H1 (cell line): ENCODE results near the gene GRIN2B. TPM values are rescaled to one million over a fixed set of nuclear protein-coding genes. Genes with fewer than 3 reads are reported as not detected.

ENCODE experiments used
- CTCF ChIA-PET: fragments of 300-600 bp; sonication (Branson Sonifier 250); formaldehyde crosslinking; loops from one replicate; lab custom pipeline; 2021; ENCODE audit not compliant: partially characterized antibody; lab: Charles Lee
- POLR2A ChIA-PET: fragments of 300-600 bp; sonication (Branson Sonifier 250); formaldehyde crosslinking; loops from one replicate; lab custom pipeline; 2021; ENCODE audit warnings: inconsistent platforms; ENCODE audit not compliant: partially characterized antibody; lab: Charles Lee
- DNase-seq, 2 experiments: peaks; one replicate each; pipeline versions ENCODE4 v3.0.0 to v3.0.0-alpha.2; 2010 to 2022; ENCODE audit warnings: low spot score in 2 of 2, low read depth in 1 of 2, mixed read lengths in 1 of 2
- FAIRE-seq: peaks from 2 replicates; lab custom pipeline; 2011; peaks lifted over from hg19 to GRCh38; lab: Jason Lieb, UNC
- H2AFZ ChIP-seq: 2 replicates; pipeline ENCODE4 v1.8.1; 2012; ENCODE audit warnings: low read length, inconsistent platforms
- H2AK5ac ChIP-seq: 2 replicates; pipeline ENCODE4 v1.6.1; 2013; ENCODE audit warnings: low read depth, low read length
- H2BK120ac ChIP-seq: replicated peaks from 2 replicates; pipeline ENCODE3; 2013; ENCODE audit warnings: low read depth, low read length, inconsistent platforms
- H2BK12ac ChIP-seq: 2 replicates; pipeline ENCODE4 v1.6.1; 2013; ENCODE audit warnings: low read depth, low read length
- H2BK15ac ChIP-seq: 2 replicates; pipeline ENCODE4 v1.6.1; 2013; ENCODE audit warnings: low read length
- H2BK20ac ChIP-seq: 2 replicates; pipeline ENCODE4 v1.6.1; 2013; ENCODE audit warnings: low read length
- H2BK5ac ChIP-seq: 2 replicates; pipeline ENCODE4 v1.6.1; 2013; ENCODE audit warnings: low read depth, low read length
- H3K14ac ChIP-seq: 2 replicates; pipeline ENCODE4 v1.6.1; 2013; ENCODE audit warnings: inconsistent platforms; ENCODE audit not compliant: insufficient read length
- H3K18ac ChIP-seq: 2 replicates; pipeline ENCODE4 v1.6.1; 2013; ENCODE audit warnings: low read length; ENCODE audit errors: extremely low read depth
- H3K23ac ChIP-seq: 2 replicates; pipeline ENCODE4 v1.6.1; 2013; ENCODE audit warnings: inconsistent platforms; ENCODE audit not compliant: insufficient read length
- H3K23me2 ChIP-seq: 2 replicates; pipeline ENCODE4 v1.6.1; 2013; ENCODE audit warnings: low read depth, low read length
- H3K27ac ChIP-seq: 2 replicates; pipeline ENCODE4 v1.6.1; 2011; ENCODE audit warnings: low read depth, low read length, inconsistent platforms
- H3K27me3 ChIP-seq, 4 experiments: replicated peaks in 1 of 4; 1 replicate in 1 of 4; 2 replicates in 3 of 4; pipeline versions ENCODE4 v1.6.1 to v1.8.1; 2011 to 2013; ENCODE audit warnings: low read length in 3 of 4, mild to moderate bottlenecking in 3 of 4, inconsistent platforms in 2 of 4, mixed read lengths in 2 of 4, moderate library complexity in 1 of 4; ENCODE audit not compliant: control insufficient read depth in 3 of 4, insufficient read depth in 3 of 4; ENCODE audit errors: extremely low read depth in 1 of 4
- H3K36me3 ChIP-seq, 4 experiments: 2 replicates each; pipeline versions ENCODE4 v1.6.1 to v1.8.1; 2011 to 2013; ENCODE audit warnings: mild to moderate bottlenecking in 4 of 4, low read length in 3 of 4, moderate library complexity in 2 of 4, control low read depth in 1 of 4, inconsistent platforms in 1 of 4; ENCODE audit not compliant: insufficient read depth in 4 of 4, control insufficient read depth in 2 of 4
- H3K4ac ChIP-seq: replicated peaks from 2 replicates; pipeline ENCODE3; 2013; ENCODE audit warnings: low read length, low read depth, mixed read lengths, inconsistent platforms; ENCODE audit not compliant: insufficient read length
- H3K4me1 ChIP-seq, 4 experiments: replicated peaks in 1 of 4; 1 replicate in 1 of 4; 2 replicates in 3 of 4; pipeline versions ENCODE4 v1.6.1 to v1.8.1; 2011 to 2013; ENCODE audit warnings: low read length in 3 of 4, inconsistent platforms in 2 of 4, mixed read lengths in 1 of 4; ENCODE audit not compliant: insufficient read depth in 4 of 4, control insufficient read depth in 3 of 4
- H3K4me2 ChIP-seq, 2 experiments: 2 replicates each; pipeline versions ENCODE4 v1.6.1 to v1.8.1; 2011 to 2013; ENCODE audit warnings: low read depth in 2 of 2, low read length in 2 of 2, control low read depth in 1 of 2, inconsistent platforms in 1 of 2, mild to moderate bottlenecking in 1 of 2; ENCODE audit not compliant: insufficient read depth in 1 of 2
- H3K4me3 ChIP-seq, 4 experiments: fragments of 200-600, 300-600 bp in 1 of 4; sonication (generic), shearing (Covaris generic), sonication (Bioruptor Twin) in 1 of 4; 2 replicates each; pipeline versions ENCODE4 v1.5.1 to v1.8.1; 2011 to 2016; ENCODE audit warnings: low read length in 4 of 4, low read depth in 3 of 4, control low read depth in 2 of 4, inconsistent platforms in 2 of 4, mild to moderate bottlenecking in 2 of 4, mixed read lengths in 1 of 4, moderate library complexity in 1 of 4; ENCODE audit not compliant: insufficient read depth in 2 of 4; ENCODE audit errors: extremely low read depth in 1 of 4
- H3K56ac ChIP-seq: replicated peaks from 2 replicates; pipeline ENCODE3; 2013; ENCODE audit warnings: low read depth, mild to moderate bottlenecking, mixed read lengths, low read length, inconsistent platforms; ENCODE audit not compliant: insufficient read length
- H3K79me1 ChIP-seq: 2 replicates; pipeline ENCODE4 v1.6.1; 2013; ENCODE audit warnings: low read depth, low read length, control low read depth
- H3K79me2 ChIP-seq, 2 experiments: 2 replicates each; pipeline versions ENCODE4 v1.6.1 to v1.8.1; 2012 to 2013; ENCODE audit warnings: low read length in 2 of 2, mild to moderate bottlenecking in 2 of 2, inconsistent platforms in 1 of 2; ENCODE audit not compliant: insufficient read depth in 2 of 2, control insufficient read depth in 1 of 2
- H3K9ac ChIP-seq, 4 experiments: replicated peaks in 1 of 4; 1 replicate in 1 of 4; 2 replicates in 3 of 4; pipeline versions ENCODE4 v1.6.1 to v1.8.1; 2011 to 2013; ENCODE audit warnings: low read depth in 3 of 4, low read length in 3 of 4, control low read depth in 2 of 4, mild to moderate bottlenecking in 2 of 4, moderate library complexity in 2 of 4, inconsistent platforms in 1 of 4; ENCODE audit errors: extremely low read depth in 1 of 4
- H3K9me3 ChIP-seq, 2 experiments: 2 replicates each; pipeline versions ENCODE4 v1.6.1 to v1.8.1; 2012 to 2013; ENCODE audit warnings: mild to moderate bottlenecking in 2 of 2, moderate library complexity in 2 of 2, control low read depth in 1 of 2, inconsistent platforms in 1 of 2, low read depth in 1 of 2, low read length in 1 of 2, mixed read lengths in 1 of 2; ENCODE audit not compliant: insufficient read depth in 2 of 2
- H4K20me1 ChIP-seq, 2 experiments: replicated peaks in 1 of 2; 2 replicates each; pipeline versions ENCODE3 to v1.8.1; 2011 to 2013; ENCODE audit warnings: inconsistent platforms in 2 of 2, low read length in 2 of 2, mild to moderate bottlenecking in 1 of 2; ENCODE audit not compliant: insufficient read depth in 2 of 2, control insufficient read depth in 1 of 2
- H4K5ac ChIP-seq: 2 replicates; pipeline ENCODE4 v1.6.1; 2013; ENCODE audit warnings: low read length, low read depth, mixed read lengths, inconsistent platforms; ENCODE audit not compliant: insufficient read length
- H4K8ac ChIP-seq: 2 replicates; pipeline ENCODE4 v1.8.0; 2013; ENCODE audit warnings: mild to moderate bottlenecking, moderate library complexity, low read length, inconsistent platforms; ENCODE audit not compliant: insufficient read depth; ENCODE audit errors: extremely low read depth
- H4K91ac ChIP-seq: replicated peaks from 2 replicates; pipeline ENCODE3; 2013; ENCODE audit warnings: low read length, mixed read lengths, inconsistent platforms; ENCODE audit not compliant: insufficient read length
- BRCA1 ChIP-seq: IDR thresholded peaks from 2 replicates; pipeline ENCODE4 v1.6.1; 2012; ENCODE audit warnings: low read depth, low read length, improper control_type of control experiment
- CEBPB ChIP-seq: IDR thresholded peaks from 2 replicates; pipeline ENCODE4 v1.6.1; 2012; ENCODE audit warnings: low read depth, low read length
- EGR1 ChIP-seq: IDR thresholded peaks from 2 replicates; pipeline ENCODE4 v1.6.1; 2011; ENCODE audit warnings: low read depth, low read length, borderline replicate concordance
- GABPA ChIP-seq: IDR thresholded peaks from 2 replicates; pipeline ENCODE4 v1.6.1; 2011; ENCODE audit warnings: mild to moderate bottlenecking, low read length, moderate library complexity, borderline replicate concordance; ENCODE audit not compliant: insufficient read depth
- JUN ChIP-seq: IDR thresholded peaks from 2 replicates; pipeline ENCODE4 v1.6.1; 2011; ENCODE audit warnings: low read depth, mild to moderate bottlenecking, improper control_type of control experiment, low read length
- PHF8 ChIP-seq: fragments of 200-600 bp; sonication (generic); conservative IDR thresholded peaks from 2 replicates; pipeline ENCODE4 v1.7.1; 2012; ENCODE audit warnings: low read depth, mild to moderate bottlenecking, inconsistent platforms, low read length, moderate library complexity
- POLR2AphosphoS5 ChIP-seq: IDR thresholded peaks from 2 replicates; pipeline ENCODE4 v1.6.1; 2011; ENCODE audit warnings: low read depth, low read length
- RFX5 ChIP-seq: IDR thresholded peaks from 2 replicates; pipeline ENCODE4 v1.6.1; 2011; ENCODE audit warnings: low read depth, low read length, improper control_type of control experiment, borderline replicate concordance
- SIRT6 ChIP-seq: IDR thresholded peaks from one replicate; pipeline ENCODE4 v1.7.1; 2012; ENCODE audit warnings: low read length, inconsistent platforms
- SIX5 ChIP-seq: IDR thresholded peaks from 2 replicates; pipeline ENCODE4 v1.6.1; 2011; ENCODE audit warnings: mild to moderate bottlenecking, low read depth, low read length
- SP2 ChIP-seq: IDR thresholded peaks from 2 replicates; pipeline ENCODE4 v1.6.1; 2012; ENCODE audit warnings: mild to moderate bottlenecking, low read length, inconsistent platforms
- TAF1 ChIP-seq: IDR thresholded peaks from 2 replicates; pipeline ENCODE4 v1.6.1; 2011; ENCODE audit warnings: mild to moderate bottlenecking, low read depth, low read length
- TBP ChIP-seq: IDR thresholded peaks from 2 replicates; pipeline ENCODE4 v1.6.1; 2011; ENCODE audit warnings: low read depth, low read length, improper control_type of control experiment
- YY1 ChIP-seq: IDR thresholded peaks from 2 replicates; pipeline ENCODE4 v1.6.1; 2011; ENCODE audit warnings: low read depth, mild to moderate bottlenecking, low read length
- ZNF274 ChIP-seq: IDR thresholded peaks from 2 replicates; pipeline ENCODE4 v1.7.0; 2012; ENCODE audit warnings: low read length, borderline replicate concordance; ENCODE audit errors: extremely low read depth
- polyA plus RNA-seq, 7 experiments: library from polyadenylated mRNA; depleted of rRNA in 3 of 7; stranded (reverse) in 5 of 7; unstranded in 2 of 7; fragments of >200 nt in 5 of 7; fragments of 200-250 nt in 2 of 7; gene quantifications; 1 replicate in 5 of 7; 2 replicates in 1 of 7; 4 replicates in 1 of 7; pipeline versions ENCODE4 v1.2.1 to v1.2.3, GENCODE V29; 2011 to 2013; ENCODE audit warnings: missing spikeins in 2 of 7, mixed read lengths in 2 of 7
- total RNA-seq: library from RNA; stranded (reverse); fragmentation: NEBNext Ultra II Directional; extraction: Animal tissue kit (Norgen Biotek cat#: 25700); gene quantifications from 2 replicates; pipeline ENCODE4 v1.2.1, GENCODE V29; 2021
- TF ChIP-seq, protein P1 (sequence below): IDR thresholded peaks from 2 replicates; pipeline ENCODE4 v1.6.1; 2011; ENCODE audit warnings: low read depth, mild to moderate bottlenecking, low read length; ENCODE audit not compliant: insufficient read depth

The GRIN2B gene
- total and polyA plus RNA-seq, 2 of the 8 experiments (the other 6 are each of a cell fraction or from before 2014, with no cell fraction given) = 0.68 to 3.2 TPM

- ChIA-PET CTCF (interaction anchor here (1.0 to 1.9 kb wide), 2 partner anchors 42 to 43 kb away, joined by 5 to 6 read pairs; partner anchors contain the start of gene GRIN2B), POLR2A (no interaction called here)
- Histone ChIP-seq H3K79me1 (no peaks in the 10 kb centered on the region), H4K8ac (no peak overlapping the region), H2BK5ac (no peak overlapping the region), H3K27ac (no peak overlapping the region), H3K27me3 (no peaks in the 10 kb centered on the region), H2BK15ac (no peak overlapping the region), H3K4ac (no peak overlapping the region), H3K4me3 (no peak overlapping the region), H4K20me1 (no peaks in the 10 kb centered on the region), H3K4me1 (no peaks in the 10 kb centered on the region), H3K36me3 (no peaks in the 10 kb centered on the region), H3K23ac (no peak overlapping the region), H2BK12ac (no peak overlapping the region), H3K18ac (no peak overlapping the region), H2AFZ (no peak overlapping the region), H3K14ac (no peak overlapping the region), H2BK120ac (no peak overlapping the region), H3K79me2 (no peaks in the 10 kb centered on the region), H3K23me2 (no peaks in the 10 kb centered on the region), H3K9me3 (no peaks in the 10 kb centered on the region), H2BK20ac (no peak overlapping the region), H3K9ac (no peak overlapping the region), H3K56ac (no peak overlapping the region), H3K4me2 (no peak overlapping the region), H4K91ac (no peak overlapping the region), H2AK5ac (no peak overlapping the region), H4K5ac (no peak overlapping the region)
- FAIRE-seq (no peak), DNase-seq (no peak)
- no peak for TF ChIP-seq PHF8
- TF ChIP-seq, protein P1, sequence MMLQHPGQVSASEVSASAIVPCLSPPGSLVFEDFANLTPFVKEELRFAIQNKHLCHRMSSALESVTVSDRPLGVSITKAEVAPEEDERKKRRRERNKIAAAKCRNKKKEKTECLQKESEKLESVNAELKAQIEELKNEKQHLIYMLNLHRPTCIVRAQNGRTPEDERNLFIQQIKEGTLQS = no peak
- TF ChIP-seq EGR1 = no peak
- TF ChIP-seq TAF1 = no peak
- TF ChIP-seq YY1 = no peak
- no peak for TF ChIP-seq CEBPB
- no peak for TF ChIP-seq SIX5
- TF ChIP-seq ZNF274 = no peak
- no peak for TF ChIP-seq SIRT6
- TF ChIP-seq GABPA = no peak
- TF ChIP-seq SP2 = no peak
- TF ChIP-seq POLR2AphosphoS5 = no peak
- no peak for TF ChIP-seq RFX5
- TF ChIP-seq JUN = no peak
- no peak for TF ChIP-seq TBP
- no peak for TF ChIP-seq BRCA1
Measured at GRCh38 chr12:14024591-14024990, 43.2 kb upstream of the GRIN2B start.
